ENCODE measurements around the gene GALNT2.

- no peak for TF ChIP-seq CTCF (IDR thresholded peaks at IDR 0.05)
- no peak for TF ChIP-seq EP300 (IDR thresholded peaks at IDR 0.05)
- no peak for TF ChIP-seq POLR2A (IDR thresholded peaks at IDR 0.05)
- no peak for TF ChIP-seq POLR2AphosphoS5 (IDR thresholded peaks at IDR 0.05)
Observed at GRCh38 chr1:230091473-230092231, 24.6 kb downstream of the GALNT2 start.
